HG02571 (cell line): ENCODE results near the gene PRKN.
"Not testable (repeated sequence)": the region's sequence is repeated elsewhere in the genome, so short reads cannot be mapped to it uniquely, and the experiment has no call there.

Source experiments
- ATAC-seq: cut with Tn5 transposase; IDR thresholded peaks from one replicate; pipeline ENCODE4 v1.9.1; 2021; ENCODE audit warnings: mild to moderate bottlenecking, moderate library complexity; ENCODE audit not compliant: unreplicated experiment

PRKN gene

GRCh38 chr6:162468326-162468725 lies 259.2 kb downstream of the PRKN start:
- no peak for ATAC-seq

GRCh38 chr6:162467679-162468078 lies 259.9 kb downstream of the PRKN start:
- no peak for ATAC-seq

- ATAC-seq: no peak
Measured at GRCh38 chr6:162463576-162463975, 264.0 kb downstream of the PRKN start.

- no peak for ATAC-seq
Measured at GRCh38 chr6:162459985-162460384, 267.6 kb downstream of the PRKN start.

GRCh38 chr6:162450358-162450757 lies 277.2 kb downstream of the PRKN start:
- ATAC-seq: no peak

GRCh38 chr6:162448294-162448693 lies 279.3 kb downstream of the PRKN start:
- ATAC-seq: no peak

- ATAC-seq: no peak
Measured at GRCh38 chr6:162443101-162443500, 284.5 kb downstream of the PRKN start.

GRCh38 chr6:162442687-162443086 lies 284.9 kb downstream of the PRKN start:
- no peak for ATAC-seq

GRCh38 chr6:162441991-162442390 lies 285.6 kb downstream of the PRKN start:
- ATAC-seq: no peak

- ATAC-seq: no peak
Measured at GRCh38 chr6:162438980-162439379, 288.6 kb downstream of the PRKN start.

GRCh38 chr6:162435071-162435470 lies 292.5 kb downstream of the PRKN start:
- no peak for ATAC-seq

- no peak for ATAC-seq
Measured at GRCh38 chr6:162421004-162421403, 306.6 kb downstream of the PRKN start.

- ATAC-seq: no peak
Measured at GRCh38 chr6:162416831-162417537, 310.6 kb downstream of the PRKN start.

- no peak for ATAC-seq
Measured at GRCh38 chr6:162416307-162416706, 311.3 kb downstream of the PRKN start.

GRCh38 chr6:162409741-162410691 lies 317.6 kb downstream of the PRKN start:
- no peak for ATAC-seq

- no peak for ATAC-seq
Measured at GRCh38 chr6:162408826-162409535, 318.6 kb downstream of the PRKN start.

- no peak for ATAC-seq
Measured at GRCh38 chr6:162404951-162405350, 322.6 kb downstream of the PRKN start.

- no peak for ATAC-seq
Measured at GRCh38 chr6:162403031-162403430, 324.5 kb downstream of the PRKN start.

- ATAC-seq: no peak
Measured at GRCh38 chr6:162395181-162395580, 332.4 kb downstream of the PRKN start.

- ATAC-seq: not testable (repeated sequence)
Measured at GRCh38 chr6:162390961-162391811, 336.4 kb downstream of the PRKN start.
